Prostate gland (tissue), 2 donors: Measurements from ENCODE around the gene TTLL10. TPM values are rescaled to one million over a fixed set of nuclear protein-coding genes. Genes with fewer than 3 reads are reported as not detected.
"Not testable (repeated sequence)": the region's sequence is repeated elsewhere in the genome, so short reads cannot be mapped to it uniquely, and the experiment has no call there.

ENCODE experiments used
- DNase-seq: peaks from one replicate; pipeline ENCODE4 v3.0.0-alpha.2; 2019; ENCODE audit warnings: low spot score
- H3K27ac ChIP-seq, 2 donors: fragments of 200-600 bp; sonication (generic); 2 replicates each; pipeline ENCODE4 v1.5.1; 2017 to 2019
- H3K27me3 ChIP-seq: fragments of 200-600 bp; sonication (generic); replicated peaks from 2 replicates; pipeline ENCODE4 v1.5.1; 2019; ENCODE audit not compliant: insufficient read depth
- H3K36me3 ChIP-seq, 2 donors: fragments of 200-600 bp; sonication (generic); 1 replicate in 1 of 2; 2 replicates in 1 of 2; pipeline versions ENCODE4 v1.5.1 to v1.8.1; 2017 to 2019
- H3K4me1 ChIP-seq: fragments of 200-600 bp; sonication (generic); replicated peaks from 2 replicates; pipeline ENCODE4 v1.5.1; 2019
- H3K4me3 ChIP-seq, 2 donors: fragments of 200-600 bp; sonication (generic); 2 replicates each; pipeline ENCODE4 v1.5.1; 2017 to 2019
- H3K9me3 ChIP-seq: fragments of 200-600 bp; sonication (generic); 2 replicates; pipeline ENCODE4 v1.5.1; 2017
- POLR2A ChIP-seq: fragments of 450-650 bp; IDR thresholded peaks from one replicate; pipeline ENCODE4 v1.6.1; 2016; ENCODE audit warnings: antibody characterized with exemption, mild to moderate bottlenecking
- POLR2AphosphoS5 ChIP-seq: sonication (generic); formaldehyde crosslinking; IDR thresholded peaks from one replicate; pipeline ENCODE4 v1.6.1; 2017; ENCODE audit warnings: antibody characterized with exemption
- WGBS: methylation state at CpG from one replicate; pipeline ENCODE4 v1.1.5; 2018; 5-methylcytosine and 5-hydroxymethylcytosine counted together
- intact Hi-C: fragments of 100-400 bp; cut with DNase I; formaldehyde crosslinking; loops from one replicate; pipeline ENCODE4 v1.14.2; 2022
- total RNA-seq, 2 donors: library from RNA; depleted of rRNA; stranded (reverse); fragments of >200 nt; gene quantifications; one replicate each; pipeline ENCODE4 v1.1.0, GENCODE V29; 2016
- TF ChIP-seq, protein P1 (sequence below), 4 experiments: fragments of 200-600 bp in 2 of 4; fragments of 450-650 bp in 2 of 4; sonication (generic) in 2 of 4; IDR thresholded peaks; 1 replicate in 3 of 4; 2 replicates in 1 of 4; pipeline ENCODE4 v1.5.1; 2016 to 2019; ENCODE audit warnings: antibody characterized with exemption in 4 of 4, mild to moderate bottlenecking in 2 of 4, moderate library complexity in 2 of 4

The TTLL10 gene
- total RNA-seq, 2 donors from 2014 or later, result 0.77 to 7.3 TPM

GRCh38 chr1:1171161-1171545 is 2.5 kb upstream of the TTLL10 start:
- Histone ChIP-seq H3K9me3 (no peaks in the 10 kb centered on the region), H3K4me3 (no peak overlapping the region), H3K4me1 (peaks cover 8% of the 10 kb centered on the region), H3K36me3 (no peaks in the 10 kb centered on the region), H3K27ac (no peak overlapping the region), H3K27me3 (no peaks in the 10 kb centered on the region)
- TF ChIP-seq, protein P1, sequence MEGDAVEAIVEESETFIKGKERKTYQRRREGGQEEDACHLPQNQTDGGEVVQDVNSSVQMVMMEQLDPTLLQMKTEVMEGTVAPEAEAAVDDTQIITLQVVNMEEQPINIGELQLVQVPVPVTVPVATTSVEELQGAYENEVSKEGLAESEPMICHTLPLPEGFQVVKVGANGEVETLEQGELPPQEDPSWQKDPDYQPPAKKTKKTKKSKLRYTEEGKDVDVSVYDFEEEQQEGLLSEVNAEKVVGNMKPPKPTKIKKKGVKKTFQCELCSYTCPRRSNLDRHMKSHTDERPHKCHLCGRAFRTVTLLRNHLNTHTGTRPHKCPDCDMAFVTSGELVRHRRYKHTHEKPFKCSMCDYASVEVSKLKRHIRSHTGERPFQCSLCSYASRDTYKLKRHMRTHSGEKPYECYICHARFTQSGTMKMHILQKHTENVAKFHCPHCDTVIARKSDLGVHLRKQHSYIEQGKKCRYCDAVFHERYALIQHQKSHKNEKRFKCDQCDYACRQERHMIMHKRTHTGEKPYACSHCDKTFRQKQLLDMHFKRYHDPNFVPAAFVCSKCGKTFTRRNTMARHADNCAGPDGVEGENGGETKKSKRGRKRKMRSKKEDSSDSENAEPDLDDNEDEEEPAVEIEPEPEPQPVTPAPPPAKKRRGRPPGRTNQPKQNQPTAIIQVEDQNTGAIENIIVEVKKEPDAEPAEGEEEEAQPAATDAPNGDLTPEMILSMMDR (IDR thresholded peaks at IDR 0.05), result no peak
- no peak for TF ChIP-seq POLR2A
- no peak for TF ChIP-seq POLR2AphosphoS5
- DNase-seq, result no peak
- WGBS, result 74% methylated on average over 8 of the region's 12 CpGs
- intact Hi-C loops, result no loop called here

GRCh38 chr1:1171546-1172340 is 1.9 kb upstream of the TTLL10 start:
- DNase-seq, result no peak
- no peak overlapping the region for H3K4me3 ChIP-seq
- TF ChIP-seq, protein P1 (IDR thresholded peaks at IDR 0.05), result no peak
- TF ChIP-seq POLR2AphosphoS5 (no peak), POLR2A (no peak)
- H3K27ac ChIP-seq, result no peak overlapping the region
- intact Hi-C loops, result no loop called here
- no peaks in the 10 kb centered on the region for H3K9me3 ChIP-seq
- peaks cover 2% of the 10 kb centered on the region for H3K4me1 ChIP-seq
- 86% methylated on average over 28 of the region's 33 CpGs for WGBS
- H3K36me3 ChIP-seq, result no peaks in the 10 kb centered on the region
- no peaks in the 10 kb centered on the region for H3K27me3 ChIP-seq

- H3K4me3 ChIP-seq, result no peak overlapping the region
- H3K27ac ChIP-seq, result no peak overlapping the region
- WGBS, result 58% methylated on average over 32 of the region's 32 CpGs
- no peaks in the 10 kb centered on the region for H3K36me3 ChIP-seq
- no peaks in the 10 kb centered on the region for H3K4me1 ChIP-seq
- DNase-seq, result no peak
- H3K9me3 ChIP-seq, result no peaks in the 10 kb centered on the region
- intact Hi-C loops, result no loop called here
- no peaks in the 10 kb centered on the region for H3K27me3 ChIP-seq
- TF ChIP-seq, protein P1 (IDR thresholded peaks at IDR 0.05), result no peak
- TF ChIP-seq POLR2AphosphoS5 (no peak), POLR2A (no peak)
Measured at GRCh38 chr1:1173061-1173792, 453 bp upstream of the TTLL10 start.

- Histone ChIP-seq H3K27ac (no peak overlapping the region), H3K36me3 (no peaks in the 10 kb centered on the region), H3K4me1 (no peaks in the 10 kb centered on the region), H3K9me3 (no peaks in the 10 kb centered on the region), H3K27me3 (no peaks in the 10 kb centered on the region), H3K4me3 (no peak overlapping the region)
- no peak for DNase-seq
- TF ChIP-seq POLR2A (no peak), POLR2AphosphoS5 (no peak)
- TF ChIP-seq, protein P1 (IDR thresholded peaks at IDR 0.05), result no peak
- intact Hi-C loops, result no loop called here
- WGBS, result 89% methylated on average over 29 of the region's 29 CpGs
Measured at GRCh38 chr1:1175221-1176062, 1.8 kb downstream of the TTLL10 start.

- DNase-seq, result not testable (repeated sequence)
Measured at GRCh38 chr1:1176063-1176761, 2.5 kb downstream of the TTLL10 start.

More at GRCh38 chr1:1176063-1176761, 2.5 kb downstream of the TTLL10 start:
- H3K9me3 ChIP-seq, H3K4me1 ChIP-seq, H3K27me3 ChIP-seq, intact Hi-C loops, H3K36me3 ChIP-seq, H3K4me3 ChIP-seq, H3K27ac ChIP-seq: not testable (repeated sequence)
- WGBS, result 53% methylated on average over 22 of the region's 22 CpGs
